CD14-positive monocyte (primary cell): ENCODE results near the gene DPH7. TPM values are rescaled to one million over a fixed set of nuclear protein-coding genes. Genes with fewer than 3 reads are reported as not detected.

Experiments used
- DNase-seq, 3 donors: peaks; one replicate each; pipeline ENCODE4 v3.0.0-alpha.2; 2011 to 2022
- H2AFZ ChIP-seq: 2 replicates; pipeline ENCODE4 v1.6.0; 2012; ENCODE audit warnings: mild to moderate bottlenecking, low read depth, low read length, inconsistent platforms; ENCODE audit not compliant: insufficient read depth, poor library complexity, severe bottlenecking
- H3K27ac ChIP-seq, 2 donors: 1 replicate in 1 of 2; 2 replicates in 1 of 2; pipeline ENCODE4 v1.5.1; 2012 to 2013; ENCODE audit warnings: low read length in 2 of 2, control low read depth in 1 of 2, inconsistent platforms in 1 of 2, low read depth in 1 of 2, mild to moderate bottlenecking in 1 of 2
- H3K27me3 ChIP-seq, 2 donors: one replicate each; pipeline versions ENCODE4 v1.6.0 to v1.6.1; 2011 to 2013; ENCODE audit warnings: low read length in 2 of 2; ENCODE audit not compliant: control insufficient read depth in 2 of 2, insufficient read depth in 2 of 2
- H3K36me3 ChIP-seq, 2 donors: replicated peaks in 1 of 2; 1 replicate in 1 of 2; 2 replicates in 1 of 2; pipeline versions ENCODE4 v1.5.1 to v1.6.1; 2012 to 2013; ENCODE audit warnings: low read length in 2 of 2, control low read depth in 1 of 2, inconsistent platforms in 1 of 2, mild to moderate bottlenecking in 1 of 2; ENCODE audit not compliant: insufficient read depth in 2 of 2, control insufficient read depth in 1 of 2
- H3K4me1 ChIP-seq, 2 donors: 1 replicate in 1 of 2; 2 replicates in 1 of 2; pipeline versions ENCODE4 v1.5.1 to v1.6.1; 2012 to 2013; ENCODE audit warnings: low read length in 2 of 2, control low read depth in 1 of 2, inconsistent platforms in 1 of 2, mild to moderate bottlenecking in 1 of 2, moderate library complexity in 1 of 2; ENCODE audit not compliant: insufficient read depth in 2 of 2, control insufficient read depth in 1 of 2
- H3K4me2 ChIP-seq: replicated peaks from 2 replicates; pipeline ENCODE3; 2012; ENCODE audit warnings: low read length, moderate library complexity, mild to moderate bottlenecking; ENCODE audit not compliant: poor library complexity, severe bottlenecking; ENCODE audit errors: extremely low read depth
- H3K4me3 ChIP-seq, 3 experiments: fragments of 200-600 bp in 1 of 3; sonication (generic) in 1 of 3; replicated peaks in 1 of 3; 1 replicate in 2 of 3; 2 replicates in 1 of 3; pipeline ENCODE4 v1.5.1; 2011 to 2013; ENCODE audit warnings: low read length in 3 of 3, mild to moderate bottlenecking in 3 of 3, control low read depth in 2 of 3, low read depth in 2 of 3, inconsistent platforms in 1 of 3, moderate library complexity in 1 of 3
- H3K79me2 ChIP-seq: 2 replicates; pipeline ENCODE4 v1.6.0; 2012; ENCODE audit warnings: mild to moderate bottlenecking, control low read depth, inconsistent platforms, low read length, moderate library complexity; ENCODE audit not compliant: insufficient read depth
- H3K9ac ChIP-seq: 2 replicates; pipeline ENCODE4 v1.6.0; 2017; ENCODE audit warnings: low read length, mild to moderate bottlenecking; ENCODE audit not compliant: insufficient read depth, poor library complexity, severe bottlenecking
- H3K9me3 ChIP-seq, 2 donors: replicated peaks in 1 of 2; 1 replicate in 1 of 2; 2 replicates in 1 of 2; pipeline versions ENCODE4 v1.5.1 to v1.6.1; 2012 to 2013; ENCODE audit warnings: low read length in 2 of 2, control low read depth in 1 of 2; ENCODE audit not compliant: control insufficient read depth in 1 of 2, insufficient read depth in 1 of 2
- H4K20me1 ChIP-seq: 2 replicates; pipeline ENCODE4 v1.6.0; 2012; ENCODE audit warnings: mild to moderate bottlenecking, low read length, control low read depth, moderate library complexity; ENCODE audit not compliant: insufficient read depth
- H3K27ac Mint-ChIP-seq, 7 donors: one replicate each; pipeline ENCODE4 v1.8.0; 2020; ENCODE audit warnings: mild to moderate bottlenecking in 7 of 7, mixed read lengths in 7 of 7, moderate library complexity in 6 of 7, inconsistent platforms in 2 of 7
- H3K27me3 Mint-ChIP-seq, 3 donors: one replicate each; pipeline ENCODE4 v1.8.0; 2021 to 2022; ENCODE audit warnings: low read depth in 3 of 3, mild to moderate bottlenecking in 3 of 3, mixed read lengths in 3 of 3, moderate library complexity in 3 of 3, inconsistent platforms in 1 of 3
- H3K36me3 Mint-ChIP-seq, 2 donors: one replicate each; pipeline ENCODE4 v1.8.0; 2020; ENCODE audit warnings: mixed read lengths in 2 of 2, inconsistent platforms in 1 of 2, mild to moderate bottlenecking in 1 of 2
- H3K4me1 Mint-ChIP-seq: one replicate; pipeline ENCODE4 v1.8.0; 2020; ENCODE audit warnings: mild to moderate bottlenecking, mixed read lengths
- H3K4me3 Mint-ChIP-seq, 2 donors: one replicate each; pipeline ENCODE4 v1.8.0; 2020; ENCODE audit warnings: mild to moderate bottlenecking in 2 of 2, mixed read lengths in 2 of 2, moderate library complexity in 1 of 2
- H3K9me3 Mint-ChIP-seq, 7 donors: one replicate each; pipeline ENCODE4 v1.8.0; 2020 to 2022; ENCODE audit warnings: mixed read lengths in 7 of 7, mild to moderate bottlenecking in 6 of 7, moderate library complexity in 6 of 7, inconsistent platforms in 2 of 7
- WGBS: methylation state at CpG from one replicate; pipeline ENCODE4 v1.1.5; 2013; ENCODE audit warnings: missing lambda C conversion rate; ENCODE audit not compliant: insufficient coverage; 5-methylcytosine and 5-hydroxymethylcytosine counted together
- intact Hi-C, 2 donors: fragments of 100-400 bp; cut with micrococcal nuclease; formaldehyde crosslinking; loops; one replicate each; pipeline versions ENCODE4 v1.15.0 to v1.15.1; 2023
- polyA plus RNA-seq, 3 donors: library from polyadenylated mRNA; depleted of rRNA in 1 of 3; unstranded in 2 of 3; stranded (reverse) in 1 of 3; fragments of 300-500 nt in 2 of 3; fragments of >200 nt in 1 of 3; fragmentation: Illumina TruSeq in 2 of 3; gene quantifications; 1 replicate in 2 of 3; 2 replicates in 1 of 3; pipeline ENCODE4 v1.2.3, GENCODE V29; 2012 to 2021
- TF ChIP-seq, protein P1 (sequence below): fragments of 200-600 bp; IDR thresholded peaks from one replicate; pipeline ENCODE4 v1.8.0; 2022; ENCODE audit warnings: antibody characterized with exemption, mild to moderate bottlenecking

DPH7 gene
- polyA plus RNA-seq, 3 donors = 13.1 to 45.6 (median 14.2) TPM

DNA sequence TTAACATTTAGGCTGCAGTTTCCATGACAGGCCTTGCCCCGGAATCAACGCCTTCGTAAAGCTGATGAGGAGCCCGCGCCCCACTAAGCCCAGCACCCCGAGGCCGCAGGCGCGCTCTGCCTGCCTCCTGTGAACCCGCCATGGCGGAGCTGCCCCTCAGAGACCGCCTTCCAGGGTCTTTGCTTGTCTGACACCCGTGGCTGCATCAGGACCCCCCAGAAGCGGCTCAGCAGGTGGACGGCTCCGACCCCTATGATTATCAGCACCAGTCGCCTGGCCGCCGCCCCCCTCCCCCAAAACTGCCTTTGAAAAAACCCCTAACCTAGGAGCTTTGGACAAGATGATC lies 507 bp upstream of the DPH7 start:
- Mint-ChIP-seq H3K27me3 (peaks cover 0 to 2% (median 0%) of the 10 kb centered on the region in 3 donors), H3K4me1 (peaks cover 30% of the 10 kb centered on the region), H3K27ac (peak overlapping the region in 3 of 7 donors; percentile 32 to 43 (median 42)), H3K36me3 (peaks cover 43 to 49% of the 10 kb centered on the region in 2 donors), H3K9me3 (no peaks in the 10 kb centered on the region), H3K4me3 (peak overlapping the region; percentile 80 to 89)
- Histone ChIP-seq H3K4me1 (peaks cover 17 to 31% of the 10 kb centered on the region in 2 donors), H3K79me2 (peaks cover 32% of the 10 kb centered on the region), H3K36me3 (peaks cover 24 to 45% of the 10 kb centered on the region in 2 donors), H3K9ac (peak overlapping the region; percentile 86), H3K27ac (peak overlapping the region in 1 of 2 donors; percentile 77), H4K20me1 (peaks cover 26% of the 10 kb centered on the region), H3K27me3 (no peaks in the 10 kb centered on the region), H3K4me3 (peak overlapping the region in 2 of 3 experiments; percentile 38 to 96), H3K4me2 (peak overlapping the region; percentile 86), H3K9me3 (no peaks in the 10 kb centered on the region), H2AFZ (peak overlapping the region; percentile 97)
- DNase-seq = no peak
- WGBS = 61% methylated on average over 19 of the region's 19 CpGs
- TF ChIP-seq, protein P1, sequence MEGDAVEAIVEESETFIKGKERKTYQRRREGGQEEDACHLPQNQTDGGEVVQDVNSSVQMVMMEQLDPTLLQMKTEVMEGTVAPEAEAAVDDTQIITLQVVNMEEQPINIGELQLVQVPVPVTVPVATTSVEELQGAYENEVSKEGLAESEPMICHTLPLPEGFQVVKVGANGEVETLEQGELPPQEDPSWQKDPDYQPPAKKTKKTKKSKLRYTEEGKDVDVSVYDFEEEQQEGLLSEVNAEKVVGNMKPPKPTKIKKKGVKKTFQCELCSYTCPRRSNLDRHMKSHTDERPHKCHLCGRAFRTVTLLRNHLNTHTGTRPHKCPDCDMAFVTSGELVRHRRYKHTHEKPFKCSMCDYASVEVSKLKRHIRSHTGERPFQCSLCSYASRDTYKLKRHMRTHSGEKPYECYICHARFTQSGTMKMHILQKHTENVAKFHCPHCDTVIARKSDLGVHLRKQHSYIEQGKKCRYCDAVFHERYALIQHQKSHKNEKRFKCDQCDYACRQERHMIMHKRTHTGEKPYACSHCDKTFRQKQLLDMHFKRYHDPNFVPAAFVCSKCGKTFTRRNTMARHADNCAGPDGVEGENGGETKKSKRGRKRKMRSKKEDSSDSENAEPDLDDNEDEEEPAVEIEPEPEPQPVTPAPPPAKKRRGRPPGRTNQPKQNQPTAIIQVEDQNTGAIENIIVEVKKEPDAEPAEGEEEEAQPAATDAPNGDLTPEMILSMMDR = no peak
- intact Hi-C loops = loop anchor here (5.0 to 10.0 kb wide), 2 partner anchors 38 to 116 kb away; partner anchors contain the start of gene EHMT1 (in 2 of the 2)

DNA sequence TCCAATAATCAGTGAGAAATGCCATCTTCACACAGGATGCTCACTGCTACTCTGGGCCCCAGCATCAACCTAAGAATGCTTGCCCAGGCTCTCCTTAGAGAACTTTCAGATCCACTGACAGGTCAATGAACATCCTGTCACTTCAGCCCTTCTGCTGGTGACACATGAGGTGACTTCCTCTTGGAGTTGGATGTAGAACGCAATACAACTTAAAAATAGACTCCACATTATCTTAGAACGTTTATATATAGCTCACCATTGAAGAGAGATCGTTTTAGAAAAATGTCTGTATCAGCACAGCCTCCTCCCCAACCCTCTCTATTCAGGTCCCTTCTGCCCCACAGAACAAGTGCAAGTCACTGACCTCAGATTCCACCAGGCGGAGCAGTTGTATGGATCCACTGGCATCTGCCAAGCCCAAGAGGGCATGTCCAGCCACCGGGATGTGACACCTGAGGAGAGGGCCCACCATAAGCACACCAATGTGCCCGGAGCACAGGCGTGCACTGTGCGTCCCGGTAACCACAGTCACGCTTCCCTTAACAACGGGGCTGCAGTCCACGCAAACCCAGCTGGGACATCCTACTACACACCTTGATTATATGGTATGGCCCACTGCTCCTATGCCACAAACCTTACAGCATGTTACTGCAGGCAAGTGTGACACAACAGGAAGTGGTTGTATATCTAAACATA lies 2.9 kb downstream of the DPH7 start:
- no peak overlapping the region for H3K4me3 Mint-ChIP-seq
- Histone ChIP-seq H3K27ac (no peak overlapping the region), H3K4me3 (no peak overlapping the region), H3K27me3 (no peaks in the 10 kb centered on the region), H3K9ac (no peak overlapping the region), H3K4me2 (no peak overlapping the region), H3K36me3 (peaks cover 34 to 44% of the 10 kb centered on the region in 2 donors), H3K4me1 (peaks cover 17 to 31% of the 10 kb centered on the region in 2 donors), H3K79me2 (peaks cover 32% of the 10 kb centered on the region), H2AFZ (no peak overlapping the region), H3K9me3 (no peaks in the 10 kb centered on the region), H4K20me1 (peaks cover 26% of the 10 kb centered on the region)
- no peak for DNase-seq
- 97% methylated on average over 8 of the region's 12 CpGs for WGBS
- no peaks in the 10 kb centered on the region for H3K9me3 Mint-ChIP-seq
- peaks cover 0 to 2% (median 0%) of the 10 kb centered on the region in 3 donors for H3K27me3 Mint-ChIP-seq
- intact Hi-C loops = loop anchor here (5.0 to 10.0 kb wide), 2 partner anchors 41 to 119 kb away; partner anchors contain the start of gene EHMT1 (in 2 of the 2)
- TF ChIP-seq, protein P1 = no peak
- peaks cover 30% of the 10 kb centered on the region for H3K4me1 Mint-ChIP-seq
- H3K36me3 Mint-ChIP-seq = peaks cover 42 to 46% of the 10 kb centered on the region in 2 donors
- H3K27ac Mint-ChIP-seq = peak overlapping the region in 1 of 7 donors; percentile 79
